GM10248 (cell line): ENCODE measurements around the gene PSMB11.

Experiments
- CTCF ChIA-PET: fragments of 300-600 bp; sonication (Branson Sonifier 250); formaldehyde crosslinking; extraction: SDS; loops from one replicate; lab custom pipeline; 2021; ENCODE audit warnings: antibody characterized with exemption; lab: Yijun Ruan, JAX
- POLR2A ChIA-PET: fragments of 350-650 bp; sonication (Branson Sonifier 250); formaldehyde crosslinking; extraction: SDS; loops from one replicate; lab custom pipeline; 2020; ENCODE audit warnings: antibody characterized with exemption; lab: Yijun Ruan, JAX
- DNase-seq: peaks from one replicate; pipeline ENCODE4 v3.0.0; 2012; ENCODE audit errors: extremely low spot score
- CTCF ChIP-seq: IDR thresholded peaks from 2 replicates; pipeline ENCODE4 v1.5.1; 2012; ENCODE audit warnings: mild to moderate bottlenecking, low read depth; ENCODE audit errors: extremely low read depth, missing control alignments, control extremely low read depth

PSMB11 gene

GRCh38 chr14:23025151-23025814, 16.7 kb upstream of the PSMB11 start:
- TF ChIP-seq CTCF: no peak
- DNase-seq: no peak
- POLR2A ChIA-PET: no interaction called here
- CTCF ChIA-PET: interaction anchor here (0.9 to 3.6 kb wide), 8 partner anchors 11 to 50 kb away, joined by 3 to 19 read pairs (median 3); partner anchors contain the start of gene CDH24

- POLR2A ChIA-PET: no interaction called here
- DNase-seq: no peak
- no peak for TF ChIP-seq CTCF
- CTCF ChIA-PET: interaction anchor here (0.7 to 4.2 kb wide), 11 partner anchors 14 to 55 kb away, joined by 3 to 14 read pairs (median 5); partner anchors contain the start of gene CDH24
Measured at GRCh38 chr14:23028799-23029198, 13.2 kb upstream of the PSMB11 start.

- no peak for TF ChIP-seq CTCF
- POLR2A ChIA-PET: interaction anchor here (0.7 kb wide), 1 partner anchor 31 kb away, joined by 4 read pairs; no protein-coding TSS in a partner anchor
- DNase-seq: no peak
- CTCF ChIA-PET: interaction anchor here (0.9 to 4.2 kb wide), 6 partner anchors 9 to 44 kb away, joined by 3 to 14 read pairs (median 4); partner anchors contain the start of gene CDH24
Measured at GRCh38 chr14:23030936-23031335, 11.1 kb upstream of the PSMB11 start.

- no peak for DNase-seq
- ChIA-PET POLR2A (interaction anchor here (0.5 to 2.5 kb wide), 3 partner anchors 10 to 1138 kb away, joined by 3 to 11 read pairs (median 4); no protein-coding TSS in a partner anchor), CTCF (interaction anchor here (0.9 to 2.9 kb wide), 10 partner anchors 17 to 463 kb away, joined by 3 to 14 read pairs (median 4); partner anchors contain the start of gene CDH24)
- TF ChIP-seq CTCF: no peak
Measured at GRCh38 chr14:23033251-23033727, 8.7 kb upstream of the PSMB11 start.

GRCh38 chr14:23033801-23034497, 8.1 kb upstream of the PSMB11 start:
- CTCF ChIA-PET: interaction anchor here (0.9 to 2.9 kb wide), 13 partner anchors 10 to 464 kb away, joined by 3 to 14 read pairs (median 4); partner anchors contain the start of genes CDH24 and PRMT5
- no peak for DNase-seq
- no peak for TF ChIP-seq CTCF
- POLR2A ChIA-PET: interaction anchor here (0.6 to 2.5 kb wide), 4 partner anchors 11 to 445 kb away, joined by 3 to 11 read pairs (median 4); partner anchors contain the start of genes ACIN1, C14orf119 and DAD1
